NT2/D1 (cell line): Measurements from ENCODE around the gene ZMAT5.

Experiments used
- YY1 ChIP-seq: IDR thresholded peaks from 2 replicates; pipeline ENCODE4 v1.6.1; 2011; ENCODE audit not compliant: insufficient read length, insufficient read depth
- ZNF274 ChIP-seq: IDR thresholded peaks from 2 replicates; pipeline ENCODE4 v1.6.1; 2011; ENCODE audit warnings: mild to moderate bottlenecking, low read depth, low read length

DNA sequence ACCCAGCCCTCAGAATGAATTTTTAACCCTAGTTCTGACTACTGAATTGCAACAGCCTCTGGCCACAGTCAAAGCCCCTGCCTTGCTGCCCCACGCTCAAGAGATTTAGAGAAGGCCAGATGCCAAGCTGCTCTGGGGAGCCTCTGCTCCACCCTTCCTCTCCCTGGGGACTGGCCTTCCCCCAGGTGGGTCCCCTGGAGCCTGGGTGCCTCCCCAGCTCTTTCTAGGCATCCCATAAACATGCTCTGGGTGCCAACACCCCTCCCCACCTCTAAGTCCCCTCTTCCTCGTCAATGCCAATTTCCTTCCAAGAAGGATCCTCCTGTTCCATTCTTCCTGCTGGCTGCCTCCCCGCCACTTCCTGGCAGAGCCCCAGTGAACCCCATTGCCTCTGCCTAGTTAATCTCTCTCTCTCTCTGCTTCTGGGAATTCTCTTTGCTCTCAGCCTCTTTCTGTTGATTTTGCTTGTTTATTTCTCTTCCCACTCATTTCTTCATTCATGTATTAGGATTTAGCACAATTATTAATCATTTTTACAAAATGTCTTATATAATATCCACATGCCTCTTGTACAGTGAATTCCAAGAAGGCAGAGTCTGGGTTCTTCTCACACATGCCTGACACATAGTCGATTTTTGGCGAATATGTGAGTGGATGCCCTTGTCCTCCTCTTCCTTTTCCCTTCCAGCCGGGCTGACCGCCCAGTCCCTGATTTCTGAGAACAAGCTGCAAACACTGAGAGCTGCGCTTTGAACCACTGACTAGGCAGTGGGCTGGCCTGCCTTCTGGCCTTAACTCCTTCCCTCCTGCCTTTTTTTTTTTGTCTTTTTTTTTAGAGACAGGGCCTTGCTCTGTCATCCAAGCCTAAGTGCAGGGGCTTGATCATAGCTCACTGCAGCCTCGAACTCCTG lies 17.9 kb upstream of the ZMAT5 start:
- TF ChIP-seq ZNF274: no peak
- no peak for TF ChIP-seq YY1
